Measurements from ENCODE around the gene PSMB1. TPM values are rescaled to one million over a fixed set of nuclear protein-coding genes. Genes with fewer than 3 reads are reported as not detected.

PSMB1 gene
- total and polyA plus RNA-seq, 9 of the 15 experiments (the other 6 are each of a cell fraction or from before 2014, with no cell fraction given): 447 to 2,953 (median 884) TPM

DNA sequence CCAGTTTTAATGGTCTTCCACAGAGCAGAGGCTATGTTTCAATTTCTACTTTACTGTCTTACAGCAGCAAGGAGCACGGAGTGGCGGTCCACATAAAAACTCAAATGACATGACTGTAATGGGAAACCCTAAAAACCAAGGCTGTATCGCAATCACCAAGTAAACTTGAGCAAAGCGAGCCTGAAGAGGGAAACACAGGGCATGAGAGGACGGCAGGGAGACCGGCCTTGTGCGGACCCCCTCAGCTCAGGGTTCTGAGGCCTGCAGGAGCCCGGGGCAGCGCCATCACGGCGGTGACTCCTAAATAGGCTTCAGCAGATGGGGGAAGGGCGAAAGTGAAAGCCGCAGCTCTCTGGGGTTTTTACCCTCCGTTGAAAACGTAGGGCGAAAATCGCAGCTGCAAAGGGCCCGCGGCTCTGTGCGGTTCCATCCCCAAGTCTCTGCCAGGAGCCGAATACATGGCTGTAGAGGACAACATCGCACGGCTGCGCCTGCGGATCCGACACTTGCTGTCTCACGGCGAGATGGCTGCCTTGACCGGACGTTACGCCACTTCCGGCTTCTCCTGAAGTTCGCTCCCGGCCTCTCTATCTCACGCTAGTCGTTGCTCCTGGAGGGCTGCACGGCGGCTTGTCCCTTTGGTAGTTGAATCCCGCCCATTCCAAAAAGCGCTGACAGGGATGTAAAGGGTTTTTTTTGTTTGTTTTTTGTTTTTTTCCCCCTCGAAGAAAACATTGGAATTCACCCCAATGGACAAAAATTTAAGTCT is at the start of gene PSMB1 (continued):
- TF ChIP-seq, protein P1, sequence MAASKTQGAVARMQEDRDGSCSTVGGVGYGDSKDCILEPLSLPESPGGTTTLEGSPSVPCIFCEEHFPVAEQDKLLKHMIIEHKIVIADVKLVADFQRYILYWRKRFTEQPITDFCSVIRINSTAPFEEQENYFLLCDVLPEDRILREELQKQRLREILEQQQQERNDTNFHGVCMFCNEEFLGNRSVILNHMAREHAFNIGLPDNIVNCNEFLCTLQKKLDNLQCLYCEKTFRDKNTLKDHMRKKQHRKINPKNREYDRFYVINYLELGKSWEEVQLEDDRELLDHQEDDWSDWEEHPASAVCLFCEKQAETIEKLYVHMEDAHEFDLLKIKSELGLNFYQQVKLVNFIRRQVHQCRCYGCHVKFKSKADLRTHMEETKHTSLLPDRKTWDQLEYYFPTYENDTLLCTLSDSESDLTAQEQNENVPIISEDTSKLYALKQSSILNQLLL (CRISPR knock-in tag; IDR thresholded peaks at IDR 0.05; ENCODE audit: borderline replicate concordance): no peak
- TF ChIP-seq, protein P2, sequence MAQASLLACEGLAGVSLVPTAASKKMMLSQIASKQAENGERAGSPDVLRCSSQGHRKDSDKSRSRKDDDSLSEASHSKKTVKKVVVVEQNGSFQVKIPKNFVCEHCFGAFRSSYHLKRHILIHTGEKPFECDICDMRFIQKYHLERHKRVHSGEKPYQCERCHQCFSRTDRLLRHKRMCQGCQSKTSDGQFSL (CRISPR knock-in tag; IDR thresholded peaks at IDR 0.05): no peak
- TF ChIP-seq, protein P2 (tag; IDR thresholded peaks at IDR 0.05): no peak
- TF ChIP-seq NCOA6 (IDR thresholded peaks at IDR 0.05): no peak
- TF ChIP-seq PTBP1 (IDR thresholded peaks at IDR 0.05; ENCODE audit: low read depth, low read length): no peak
- TF ChIP-seq, protein P3, sequence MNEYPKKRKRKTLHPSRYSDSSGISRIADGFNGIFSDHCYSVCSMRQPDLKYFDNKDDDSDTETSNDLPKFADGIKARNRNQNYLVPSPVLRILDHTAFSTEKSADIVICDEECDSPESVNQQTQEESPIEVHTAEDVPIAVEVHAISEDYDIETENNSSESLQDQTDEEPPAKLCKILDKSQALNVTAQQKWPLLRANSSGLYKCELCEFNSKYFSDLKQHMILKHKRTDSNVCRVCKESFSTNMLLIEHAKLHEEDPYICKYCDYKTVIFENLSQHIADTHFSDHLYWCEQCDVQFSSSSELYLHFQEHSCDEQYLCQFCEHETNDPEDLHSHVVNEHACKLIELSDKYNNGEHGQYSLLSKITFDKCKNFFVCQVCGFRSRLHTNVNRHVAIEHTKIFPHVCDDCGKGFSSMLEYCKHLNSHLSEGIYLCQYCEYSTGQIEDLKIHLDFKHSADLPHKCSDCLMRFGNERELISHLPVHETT (CRISPR knock-in tag; conservative IDR thresholded peaks at IDR 0.05 in 1 of 2, IDR thresholded peaks at IDR 0.05 in 1 of 2): peak in 1 of 2 experiments; percentile 53; a peak in 2 of 4 replicates
- TF ChIP-seq ATF7 (IDR thresholded peaks at IDR 0.05): peak; percentile 88
- TF ChIP-seq, protein P4, sequence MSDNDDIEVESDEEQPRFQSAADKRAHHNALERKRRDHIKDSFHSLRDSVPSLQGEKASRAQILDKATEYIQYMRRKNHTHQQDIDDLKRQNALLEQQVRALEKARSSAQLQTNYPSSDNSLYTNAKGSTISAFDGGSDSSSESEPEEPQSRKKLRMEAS (CRISPR knock-in tag; IDR thresholded peaks at IDR 0.05): peak; percentile 60
- TF ChIP-seq, protein P5, sequence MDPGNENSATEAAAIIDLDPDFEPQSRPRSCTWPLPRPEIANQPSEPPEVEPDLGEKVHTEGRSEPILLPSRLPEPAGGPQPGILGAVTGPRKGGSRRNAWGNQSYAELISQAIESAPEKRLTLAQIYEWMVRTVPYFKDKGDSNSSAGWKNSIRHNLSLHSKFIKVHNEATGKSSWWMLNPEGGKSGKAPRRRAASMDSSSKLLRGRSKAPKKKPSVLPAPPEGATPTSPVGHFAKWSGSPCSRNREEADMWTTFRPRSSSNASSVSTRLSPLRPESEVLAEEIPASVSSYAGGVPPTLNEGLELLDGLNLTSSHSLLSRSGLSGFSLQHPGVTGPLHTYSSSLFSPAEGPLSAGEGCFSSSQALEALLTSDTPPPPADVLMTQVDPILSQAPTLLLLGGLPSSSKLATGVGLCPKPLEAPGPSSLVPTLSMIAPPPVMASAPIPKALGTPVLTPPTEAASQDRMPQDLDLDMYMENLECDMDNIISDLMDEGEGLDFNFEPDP (CRISPR knock-in tag; IDR thresholded peaks at IDR 0.05): no peak
- TF ChIP-seq, protein P6, sequence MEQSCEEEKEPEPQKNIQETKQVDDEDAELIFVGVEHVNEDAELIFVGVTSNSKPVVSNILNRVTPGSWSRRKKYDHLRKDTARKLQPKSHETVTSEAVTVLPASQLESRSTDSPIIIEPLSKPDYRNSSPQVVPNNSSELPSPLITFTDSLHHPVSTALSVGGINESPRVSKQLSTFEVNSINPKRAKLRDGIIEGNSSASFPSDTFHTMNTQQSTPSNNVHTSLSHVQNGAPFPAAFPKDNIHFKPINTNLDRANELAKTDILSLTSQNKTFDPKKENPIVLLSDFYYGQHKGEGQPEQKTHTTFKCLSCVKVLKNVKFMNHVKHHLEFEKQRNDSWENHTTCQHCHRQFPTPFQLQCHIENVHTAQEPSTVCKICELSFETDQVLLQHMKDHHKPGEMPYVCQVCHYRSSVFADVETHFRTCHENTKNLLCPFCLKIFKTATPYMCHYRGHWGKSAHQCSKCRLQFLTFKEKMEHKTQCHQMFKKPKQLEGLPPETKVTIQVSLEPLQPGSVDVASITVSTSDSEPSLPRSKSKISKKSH (CRISPR knock-in tag; IDR thresholded peaks at IDR 0.05): no peak
- TF ChIP-seq ZBTB8A (IDR thresholded peaks at IDR 0.05; ENCODE audit: partially characterized antibody): no peak
- peak in 1 of 2 experiments; percentile 7; a peak in 1 of 4 replicates for TF ChIP-seq ARNT (IDR thresholded peaks at IDR 0.05)
- peak in 1 of 2 experiments; percentile 84; a peak in 2 of 4 replicates for TF ChIP-seq FOXA3 (CRISPR knock-in tag; conservative IDR thresholded peaks at IDR 0.05 in 1 of 2, IDR thresholded peaks at IDR 0.05 in 1 of 2)
- no peak for TF ChIP-seq CBX2 (IDR thresholded peaks at IDR 0.05; ENCODE audit: insufficient read depth, low read length, poor library complexity, severe bottlenecking)

All from K562 (cell line).